ENCODE data around the gene TMEM219. TPM values are rescaled to one million over a fixed set of nuclear protein-coding genes. Genes with fewer than 3 reads are reported as not detected.
A peak's percentile ranks its signal among the peaks of the same experiment; 100 is the strongest.

Gene TMEM219
- total RNA-seq, 1 experiment from 2014 or later, result 110 TPM

- peak; percentile 86 for DNase-seq (ENCODE audit: low spot score)
Observed at GRCh38 chr16:29995324-29995910, 33.5 kb downstream of the TMEM219 start, which contains the start of gene HIRIP3. Gene HIRIP3, minus strand, starts transcription at chr16:29995617. Its CDS starts 12 bp downstream, at chr16:29995605.

- peak; percentile 96 for DNase-seq (ENCODE audit: low spot score)
Observed at GRCh38 chr16:29995911-29996765, 34.3 kb downstream of the TMEM219 start, which contains the start of gene INO80E. Gene INO80E, plus strand, starts transcription at chr16:29996241. Its CDS starts 70 bp downstream, at chr16:29996311.

- DNase-seq (ENCODE audit: low spot score), result no peak
Observed at GRCh38 chr16:29996766-29997250, 34.9 kb downstream of the TMEM219 start.

DNA sequence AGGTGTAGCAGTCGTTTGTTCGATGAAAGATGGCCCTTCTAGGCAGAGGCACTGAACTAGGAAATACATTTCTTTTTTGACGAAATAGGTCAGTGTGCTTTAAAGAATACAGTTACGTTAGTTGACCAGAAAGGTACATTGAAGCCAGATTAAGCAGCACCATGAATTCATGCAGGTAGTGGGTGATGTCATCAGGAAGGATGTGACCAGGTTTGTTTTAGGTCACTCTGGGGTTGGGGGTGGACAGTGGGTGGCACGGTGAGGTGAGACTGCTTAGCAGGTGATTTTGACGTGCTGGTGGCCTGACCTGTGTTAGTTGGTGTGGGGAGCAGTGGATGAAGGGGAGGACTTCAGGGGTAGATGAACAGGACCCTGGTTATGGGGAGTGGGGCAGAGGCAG, 37.7 kb downstream of the TMEM219 start:
- DNase-seq (ENCODE audit: low spot score), result no peak

DNA sequence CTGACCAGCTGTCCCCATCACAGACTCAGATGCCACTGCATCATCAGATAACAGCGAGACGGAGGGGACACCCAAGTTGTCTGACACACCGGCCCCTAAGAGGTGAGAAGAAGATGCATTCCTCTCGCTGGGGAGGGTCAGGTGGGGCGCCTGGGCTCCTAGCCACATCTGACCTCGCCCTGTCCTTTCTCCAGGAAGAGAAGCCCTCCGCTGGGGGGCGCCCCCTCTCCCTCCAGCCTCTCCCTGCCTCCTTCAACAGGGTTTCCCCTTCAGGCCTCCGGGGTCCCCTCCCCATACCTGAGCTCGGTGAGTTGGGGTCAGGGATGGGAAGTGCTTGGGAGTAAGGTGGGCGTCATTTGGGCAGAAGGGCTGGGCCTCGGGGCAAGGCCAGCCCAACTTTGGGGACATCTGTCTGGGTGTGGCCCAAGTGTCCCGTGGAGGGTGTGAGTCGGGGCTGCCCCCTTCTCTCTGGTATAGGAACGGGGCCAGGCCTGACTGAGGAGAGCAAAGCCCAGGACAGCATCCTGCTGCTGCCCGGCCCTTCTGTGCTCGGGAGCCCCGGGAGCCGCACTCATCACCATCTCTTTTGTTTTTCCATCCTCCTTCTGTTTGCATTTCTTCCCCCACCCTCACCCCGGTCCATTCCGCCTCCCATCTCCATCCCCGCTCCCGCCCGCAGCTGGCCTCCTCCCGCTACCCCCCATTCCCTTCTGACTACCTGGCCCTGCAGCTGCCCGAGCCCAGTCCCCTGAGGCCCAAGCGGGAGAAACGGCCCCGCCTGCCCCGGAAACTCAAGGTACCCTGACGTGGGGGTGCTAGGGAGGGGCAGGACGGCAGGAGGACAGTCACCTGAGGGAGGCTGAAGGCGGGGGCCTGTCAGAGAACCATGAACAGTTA, 39.1 kb downstream of the TMEM219 start:
- no peak for DNase-seq (ENCODE audit: low spot score)

DNA sequence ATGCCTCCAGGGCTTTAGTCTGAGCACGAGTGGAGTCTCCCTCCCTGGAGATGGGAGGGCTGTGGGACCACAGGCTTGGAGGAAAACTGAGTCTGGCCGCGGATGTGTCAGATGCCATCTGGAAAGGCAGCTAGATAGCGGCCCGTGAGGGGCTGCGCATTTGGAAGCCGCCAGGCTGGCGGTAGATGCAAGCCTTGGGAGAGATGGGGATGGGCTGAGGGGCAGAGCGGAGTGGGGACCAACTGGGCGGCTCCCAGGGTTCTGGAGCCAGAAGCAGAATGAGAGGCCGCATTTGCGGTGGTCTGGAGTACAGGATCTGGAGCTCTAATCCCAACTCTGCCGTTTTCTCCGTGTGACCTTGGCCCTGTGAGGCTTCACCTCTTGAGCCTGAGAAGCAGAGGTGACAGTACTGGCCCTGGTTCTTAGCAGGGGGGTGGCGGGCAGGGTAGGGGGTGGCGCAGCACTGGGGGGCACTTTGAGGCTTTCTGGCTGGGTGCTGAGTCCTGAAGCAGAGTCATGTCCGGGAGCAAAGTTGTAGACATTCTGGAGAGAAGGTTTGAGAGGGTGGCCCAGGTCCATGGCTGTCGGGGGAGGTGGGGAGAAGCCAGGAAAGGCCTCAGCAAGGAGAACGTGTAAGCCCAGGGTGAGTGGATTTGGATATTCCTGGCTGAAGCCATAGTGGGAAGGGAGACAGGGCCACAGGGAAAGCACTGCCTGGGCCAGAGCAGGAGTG, 40.9 kb downstream of the TMEM219 start:
- DNase-seq (ENCODE audit: low spot score), result no peak

- no peak for DNase-seq (ENCODE audit: low spot score)
Observed at GRCh38 chr16:30003670-30004423, 42.0 kb downstream of the TMEM219 start.

DNA sequence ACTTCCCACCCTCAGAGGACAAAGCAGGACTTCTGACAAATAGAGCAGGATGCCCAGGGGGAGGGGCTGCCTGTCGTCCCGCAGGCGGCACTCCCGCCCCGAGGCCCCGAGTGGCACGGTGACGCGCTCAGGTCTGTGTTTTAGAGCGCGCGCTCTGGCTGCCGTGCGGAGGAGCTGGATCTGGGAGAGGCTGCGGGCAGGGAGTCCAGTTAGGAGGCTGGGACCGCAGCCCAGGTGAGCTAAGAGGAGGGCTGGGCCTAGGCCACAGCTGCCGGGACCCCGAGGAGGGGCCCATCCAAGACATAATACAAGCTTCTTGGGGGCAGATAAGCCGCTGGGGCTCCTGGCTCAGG, 42.5 kb downstream of the TMEM219 start:
- DNase-seq (ENCODE audit: low spot score), result no peak

- peak; percentile 61 for DNase-seq (ENCODE audit: low spot score)
Observed at GRCh38 chr16:30004811-30005242, 42.9 kb downstream of the TMEM219 start.

DNA sequence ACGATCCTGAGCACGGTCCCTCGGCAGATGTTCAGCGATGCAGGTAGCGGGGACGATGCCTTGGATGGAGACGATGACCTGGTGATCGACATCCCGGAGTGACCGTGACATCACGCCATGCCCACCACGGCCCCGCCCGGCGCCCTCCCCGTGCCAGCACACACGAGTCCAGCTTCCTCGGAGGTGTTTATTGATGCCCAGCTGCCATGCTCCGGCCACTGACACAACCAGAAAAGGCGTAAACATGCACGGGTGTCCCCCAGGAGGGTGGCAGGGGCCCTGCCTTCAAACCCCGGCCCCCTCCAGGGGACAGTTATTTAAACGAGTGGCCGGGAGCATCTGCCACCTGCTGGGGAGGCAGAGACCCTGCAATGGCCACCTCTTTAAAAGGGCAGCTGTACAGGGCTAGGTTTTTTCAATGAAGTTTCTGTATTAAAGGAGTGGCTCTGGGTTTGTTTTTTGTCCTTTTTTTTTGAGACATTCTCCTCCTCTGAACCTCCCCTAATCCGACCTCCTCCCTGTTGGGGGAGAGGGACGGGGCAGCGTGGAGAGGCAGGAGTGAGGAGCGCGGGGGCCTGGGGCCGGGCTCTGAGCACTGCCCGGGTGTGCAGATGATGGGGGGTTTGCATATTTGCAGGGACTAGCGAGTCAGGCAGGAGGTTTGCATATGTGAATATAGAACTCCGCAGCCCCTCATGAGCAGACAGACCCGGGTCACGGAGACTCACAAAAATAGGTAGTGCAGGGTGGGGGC, 43.6 kb downstream of the TMEM219 start:
- DNase-seq (ENCODE audit: low spot score), result peak; percentile 41

DNA sequence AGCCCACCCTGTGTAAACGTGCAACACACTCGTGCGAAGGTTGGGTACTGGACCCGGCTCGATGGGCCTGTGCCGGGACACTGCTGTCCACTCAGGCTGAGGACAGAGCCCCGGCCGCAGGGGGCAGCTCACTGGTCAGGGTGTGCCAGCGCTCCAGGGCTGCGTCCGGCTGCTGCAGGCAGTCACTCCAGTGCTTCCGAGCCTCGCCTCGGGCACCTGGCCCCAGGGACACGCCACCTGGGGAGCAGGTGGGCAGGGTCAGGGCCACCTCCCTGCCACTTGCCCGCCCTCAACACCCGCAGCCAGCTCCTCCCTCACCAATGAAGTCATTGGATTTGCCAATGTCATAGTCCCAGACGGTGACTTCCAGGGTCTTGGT, 44.2 kb downstream of the TMEM219 start:
- DNase-seq (ENCODE audit: low spot score), result no peak

DNA sequence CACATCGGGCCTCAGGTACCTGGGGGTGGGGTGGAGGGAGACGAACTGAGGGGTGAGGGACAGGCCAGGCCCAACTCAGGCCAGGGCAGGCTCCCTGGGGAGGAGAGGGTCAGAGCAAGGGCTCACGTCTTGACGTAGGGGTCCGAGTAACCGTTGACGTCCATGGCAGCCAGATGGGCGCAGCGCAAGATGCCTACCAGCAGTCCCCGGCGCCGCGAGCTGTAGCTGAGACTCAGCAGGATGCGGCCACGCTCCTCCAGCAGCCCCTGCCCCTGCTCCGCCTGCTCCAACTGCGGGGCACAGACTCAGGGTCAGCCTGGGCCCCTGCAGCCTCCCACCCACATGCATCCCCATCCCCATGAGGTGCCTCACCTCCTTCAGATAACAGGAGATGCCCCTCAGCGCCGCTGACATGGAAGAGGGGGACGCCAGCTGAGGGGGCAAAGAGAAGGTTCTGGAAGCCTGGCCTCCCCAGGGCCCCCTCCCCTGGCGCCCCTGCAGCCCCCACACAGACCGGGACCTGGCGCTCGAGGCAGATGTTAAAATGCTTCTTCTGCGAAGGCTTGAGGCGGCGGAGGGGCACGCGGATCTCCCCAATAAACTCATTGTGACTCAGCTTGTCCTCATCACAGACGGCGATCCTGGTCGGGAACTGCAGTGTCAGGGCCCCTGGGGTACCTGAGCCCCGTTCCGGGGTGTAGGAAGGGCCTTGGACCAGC, 44.9 kb downstream of the TMEM219 start:
- DNase-seq (ENCODE audit: low spot score), result no peak

- DNase-seq (ENCODE audit: low spot score), result no peak
Observed at GRCh38 chr16:30007378-30007895, 45.6 kb downstream of the TMEM219 start.

- no peak for DNase-seq (ENCODE audit: low spot score)
Observed at GRCh38 chr16:30009085-30009862, 47.4 kb downstream of the TMEM219 start.

GRCh38 chr16:30009990-30010843, 48.3 kb downstream of the TMEM219 start:
- DNase-seq (ENCODE audit: low spot score), result no peak

DNA sequence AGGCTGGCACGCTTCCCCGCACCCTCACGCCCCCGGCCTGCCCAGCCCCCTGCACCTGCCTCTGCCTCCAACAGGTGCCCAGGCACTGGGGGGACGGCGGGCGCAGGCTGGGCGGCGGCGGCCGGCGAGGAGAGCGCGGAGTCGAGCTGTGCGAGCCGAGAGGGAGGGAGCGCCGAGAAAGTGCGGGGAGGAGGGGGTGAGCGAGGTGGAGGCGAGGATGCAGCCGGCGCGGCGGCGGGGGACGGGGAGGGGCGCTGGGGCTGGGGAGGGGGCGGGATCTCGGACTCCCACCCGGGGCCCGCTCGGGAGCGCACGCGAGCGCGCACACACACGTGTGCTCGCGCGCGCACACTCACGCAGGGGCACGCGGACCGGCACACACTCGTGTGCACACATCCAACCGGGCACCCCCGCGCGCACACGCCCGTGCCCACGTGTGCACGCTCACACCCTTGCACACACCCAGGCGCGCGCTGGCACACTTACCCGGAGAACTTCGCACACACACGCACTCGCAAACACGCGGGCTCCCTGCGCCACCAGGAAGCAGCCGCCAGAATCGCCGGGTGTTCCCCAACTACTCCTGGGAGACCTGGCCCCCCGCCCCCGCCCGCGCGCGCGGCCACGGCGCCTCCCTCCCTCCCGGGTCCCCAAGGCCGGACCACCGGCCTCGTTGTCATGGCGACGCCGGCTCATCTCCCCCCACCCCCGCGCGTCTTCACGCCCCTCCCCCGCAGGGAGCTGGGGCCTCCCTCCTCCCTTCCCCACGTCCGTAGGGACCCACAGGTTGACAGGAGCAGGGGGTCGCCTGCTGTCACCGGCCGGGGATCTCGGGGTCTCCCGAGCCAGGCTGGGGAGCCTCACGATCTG, 49.2 kb downstream of the TMEM219 start, which contains the start of gene DOC2A:
DOC2A (minus strand) TSS at position 184 of the 870 bp plus-strand sequence. CDS start 805 bp downstream, outside the sequence.
- DNase-seq (ENCODE audit: low spot score), result no peak

Measured in HT-29 (cell line).